IPS-15b (cell line): ENCODE results near the gene RYK.

Experiments
- H3K27me3 ChIP-seq: one replicate; pipeline ENCODE4 v1.6.1; 2013; ENCODE audit warnings: low read length; ENCODE audit not compliant: control insufficient read depth, insufficient read depth
- H3K36me3 ChIP-seq: one replicate; pipeline ENCODE4 v1.6.1; 2013; ENCODE audit warnings: low read length; ENCODE audit not compliant: control insufficient read depth, insufficient read depth
- H3K4me1 ChIP-seq: one replicate; pipeline ENCODE4 v1.6.1; 2013; ENCODE audit warnings: mild to moderate bottlenecking, low read length; ENCODE audit not compliant: control insufficient read depth, insufficient read depth
- H3K4me3 ChIP-seq: one replicate; pipeline ENCODE4 v1.5.1; 2013; ENCODE audit warnings: low read depth, low read length
- H3K9ac ChIP-seq: one replicate; pipeline ENCODE4 v1.6.1; 2013; ENCODE audit warnings: low read depth, mild to moderate bottlenecking, low read length
- H3K9me3 ChIP-seq: one replicate; pipeline ENCODE4 v1.6.1; 2013; ENCODE audit warnings: mild to moderate bottlenecking, low read length; ENCODE audit not compliant: control insufficient read depth, insufficient read depth

Gene RYK

DNA sequence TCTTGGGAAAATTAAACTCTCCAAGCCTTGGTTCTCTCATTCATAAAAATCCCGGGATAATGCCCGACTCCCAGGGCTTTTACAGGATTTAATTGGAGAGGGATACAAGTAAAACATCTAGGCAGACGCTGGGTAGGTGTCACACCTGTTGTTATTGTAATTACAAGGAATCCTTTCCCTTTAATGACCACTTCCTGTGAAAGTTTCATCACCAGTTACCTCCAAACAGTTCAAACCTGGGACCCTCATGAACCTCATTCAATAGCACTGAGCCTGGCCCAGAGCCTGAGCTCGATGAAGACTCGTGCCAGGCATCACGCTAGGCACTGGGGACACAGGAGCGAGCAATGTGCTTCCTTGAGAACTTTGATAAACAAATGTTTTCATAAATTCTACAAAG, 2.1 kb upstream of the RYK start:
- Histone ChIP-seq H3K4me1 (peaks cover 14% of the 10 kb centered on the region), H3K9me3 (no peaks in the 10 kb centered on the region), H3K36me3 (no peaks in the 10 kb centered on the region), H3K4me3 (no peak overlapping the region), H3K9ac (no peak overlapping the region), H3K27me3 (no peaks in the 10 kb centered on the region)

DNA sequence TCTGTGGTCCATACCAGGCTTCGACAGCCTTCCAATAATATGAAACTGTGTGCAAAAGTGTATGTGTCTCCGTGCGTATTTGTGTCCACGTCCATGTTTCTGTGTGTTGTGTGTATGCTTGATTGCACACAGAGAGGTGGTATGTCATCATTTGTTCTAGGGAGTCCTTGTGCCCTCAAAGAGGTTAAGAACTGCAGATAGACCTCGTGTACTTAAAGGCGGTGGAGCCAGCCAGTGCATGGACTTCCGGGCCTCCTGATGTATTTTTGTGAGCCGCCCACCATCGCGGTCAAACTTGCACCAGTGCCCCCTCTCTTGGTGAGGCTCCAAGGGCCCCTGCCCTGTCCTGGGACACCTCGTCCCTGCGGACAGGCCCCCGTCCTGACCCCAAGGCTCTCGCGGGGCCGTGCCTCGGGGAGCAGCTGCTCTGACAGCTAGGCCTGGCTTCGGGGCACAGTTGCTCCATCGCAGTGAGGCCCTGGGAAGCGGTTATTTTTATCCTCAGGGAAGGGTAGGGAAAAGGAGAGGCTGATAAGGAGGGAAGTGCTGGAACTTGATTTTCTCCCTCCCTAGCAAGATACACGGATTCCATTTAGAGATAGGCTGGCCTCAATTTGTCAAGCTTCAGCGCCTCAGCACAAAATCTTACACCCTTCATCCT, 1.2 kb upstream of the RYK start:
- no peaks in the 10 kb centered on the region for H3K27me3 ChIP-seq
- no peak overlapping the region for H3K9ac ChIP-seq
- no peaks in the 10 kb centered on the region for H3K36me3 ChIP-seq
- peaks cover 14% of the 10 kb centered on the region for H3K4me1 ChIP-seq
- no peaks in the 10 kb centered on the region for H3K9me3 ChIP-seq
- H3K4me3 ChIP-seq, result no peak overlapping the region

DNA sequence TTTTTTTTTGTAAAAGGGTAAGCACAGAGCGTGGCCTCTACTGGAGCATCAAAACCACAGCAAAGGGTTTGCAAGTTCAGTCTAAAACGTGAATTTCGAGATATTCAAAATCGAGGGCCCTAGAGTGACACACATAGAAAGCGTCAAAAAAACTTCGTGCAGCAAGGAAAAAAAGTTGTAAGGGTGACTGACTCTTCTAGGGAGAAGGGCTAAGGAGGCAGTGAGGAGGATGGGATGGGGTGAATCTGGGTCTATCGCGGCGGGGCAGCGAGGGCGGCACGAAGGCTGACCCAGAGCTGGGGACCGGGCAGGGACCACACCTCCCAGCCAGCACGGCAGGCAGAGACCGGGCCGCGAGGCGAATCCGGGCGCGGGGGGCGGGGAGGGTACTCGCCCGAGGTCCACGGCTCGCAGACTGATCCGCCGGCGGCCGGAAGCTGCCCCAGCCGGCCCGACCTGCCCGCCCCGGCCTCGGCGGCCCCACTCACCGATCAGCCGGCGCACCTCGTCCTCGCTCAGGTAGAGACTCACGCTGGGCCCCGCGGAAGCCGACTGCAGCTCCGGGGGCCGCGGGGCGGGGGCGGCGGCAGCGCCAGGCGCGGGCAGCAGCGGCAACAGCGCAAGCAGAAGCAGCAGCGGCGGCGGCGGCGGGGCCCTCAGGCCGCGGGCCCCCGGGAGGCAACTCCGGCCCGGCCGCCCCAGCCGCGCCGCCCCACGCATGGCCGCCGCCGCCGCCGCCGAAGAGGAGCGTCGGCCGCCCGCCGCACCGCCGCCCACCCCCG, 533 bp downstream of the RYK start:
- H3K9ac ChIP-seq, result peak overlapping the region; percentile 55
- H3K27me3 ChIP-seq, result no peaks in the 10 kb centered on the region
- H3K4me1 ChIP-seq, result peaks cover 20% of the 10 kb centered on the region
- peak overlapping the region; percentile 59 for H3K4me3 ChIP-seq
- no peaks in the 10 kb centered on the region for H3K36me3 ChIP-seq
- H3K9me3 ChIP-seq, result no peaks in the 10 kb centered on the region

DNA sequence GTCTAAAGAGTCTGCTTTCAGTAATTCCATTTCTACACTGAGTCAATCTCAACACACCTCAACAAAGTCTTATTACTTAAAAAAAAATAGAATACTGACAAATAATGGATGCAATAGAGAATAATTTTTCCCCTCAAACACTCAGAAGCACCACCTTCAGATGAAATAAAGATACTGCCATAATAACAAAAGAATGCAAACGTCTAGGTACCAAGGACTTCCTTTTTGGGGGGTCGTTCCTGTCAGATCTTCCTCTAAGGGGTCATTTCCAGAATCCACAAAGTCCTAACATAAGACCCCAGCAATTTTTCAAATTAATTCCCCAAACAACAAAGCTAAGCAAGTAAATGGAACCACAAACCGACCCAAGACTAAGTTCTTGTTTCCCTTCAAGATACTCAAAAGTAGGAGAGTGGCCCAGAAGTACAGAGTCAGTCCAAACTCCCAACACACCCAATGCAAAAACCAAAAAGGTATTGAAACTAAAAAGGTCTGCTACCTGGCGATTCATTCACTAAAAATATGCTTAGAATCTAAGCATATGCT, 1.3 kb downstream of the RYK start:
- Histone ChIP-seq H3K4me3 (peak overlapping the region; percentile 59), H3K27me3 (no peaks in the 10 kb centered on the region), H3K36me3 (no peaks in the 10 kb centered on the region), H3K9me3 (no peaks in the 10 kb centered on the region), H3K4me1 (peaks cover 27% of the 10 kb centered on the region), H3K9ac (peak overlapping the region; percentile 55)

DNA sequence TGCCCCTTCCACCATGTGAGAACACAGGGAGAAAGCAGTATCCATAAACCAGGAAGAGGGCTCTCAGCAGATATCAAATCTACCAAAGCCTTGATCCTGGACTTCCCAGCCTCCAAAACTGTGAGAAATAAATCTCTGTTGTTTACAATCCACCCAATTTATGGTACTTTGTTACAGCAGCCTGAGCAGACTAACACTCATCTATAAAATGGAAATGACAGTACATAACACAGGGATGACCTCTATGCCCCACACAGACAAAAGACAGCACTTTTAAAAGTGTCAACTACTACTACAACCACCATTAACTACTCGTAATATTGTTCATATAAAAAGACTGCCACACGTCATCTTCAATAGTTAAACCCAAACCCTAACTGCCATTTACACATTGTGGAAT, 5.7 kb downstream of the RYK start:
- Histone ChIP-seq H3K9ac (no peak overlapping the region), H3K27me3 (no peaks in the 10 kb centered on the region), H3K36me3 (no peaks in the 10 kb centered on the region), H3K4me3 (no peak overlapping the region), H3K4me1 (peaks cover 29% of the 10 kb centered on the region), H3K9me3 (no peaks in the 10 kb centered on the region)

DNA sequence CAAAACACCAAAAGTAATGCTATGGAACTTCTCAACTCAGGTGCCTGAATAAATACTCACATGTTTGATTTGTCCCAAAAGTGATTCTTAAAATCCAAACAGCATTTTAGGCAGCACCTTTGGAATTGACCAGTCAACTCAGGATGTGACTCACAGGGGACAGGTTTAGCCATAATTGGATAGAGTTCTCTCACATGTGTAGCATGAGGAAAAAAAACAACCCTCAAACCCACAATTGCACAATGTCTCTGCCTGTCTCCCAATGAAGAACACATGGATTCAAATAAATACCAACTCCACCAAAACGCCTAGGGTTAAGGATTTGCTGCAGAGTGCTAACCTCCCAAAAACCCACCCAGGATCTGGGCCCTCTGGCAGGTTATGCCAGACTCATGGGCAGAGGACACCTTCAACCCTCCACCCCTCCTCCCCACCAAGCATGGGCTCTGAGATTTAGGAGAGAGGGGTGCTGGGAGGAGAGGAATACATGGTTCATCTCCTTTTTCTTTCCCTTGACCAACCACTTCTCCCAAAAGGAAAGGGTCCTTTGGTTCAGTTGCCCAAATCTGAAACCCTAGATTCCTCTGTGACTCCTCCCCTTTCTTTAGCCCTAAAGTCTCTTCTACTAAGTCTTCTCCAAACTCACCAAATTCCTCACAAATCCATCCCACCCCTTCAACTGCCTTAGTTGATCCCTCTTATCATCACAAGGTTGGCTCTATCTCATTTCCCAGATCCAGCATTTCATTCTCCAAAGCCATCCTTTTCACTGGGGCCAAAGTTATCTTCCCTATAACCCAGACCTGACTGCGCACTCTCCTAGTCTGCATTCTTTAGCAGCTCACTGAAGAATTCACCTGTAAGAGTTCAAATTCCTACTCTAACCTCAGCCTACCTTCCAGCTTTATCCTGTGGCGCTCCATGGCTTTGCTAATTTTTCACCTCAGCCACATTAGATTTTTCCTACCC, 7.7 kb downstream of the RYK start:
- H3K9ac ChIP-seq, result no peak overlapping the region
- peaks cover 31% of the 10 kb centered on the region for H3K4me1 ChIP-seq
- no peak overlapping the region for H3K4me3 ChIP-seq
- no peaks in the 10 kb centered on the region for H3K27me3 ChIP-seq
- no peaks in the 10 kb centered on the region for H3K9me3 ChIP-seq
- H3K36me3 ChIP-seq, result no peaks in the 10 kb centered on the region

DNA sequence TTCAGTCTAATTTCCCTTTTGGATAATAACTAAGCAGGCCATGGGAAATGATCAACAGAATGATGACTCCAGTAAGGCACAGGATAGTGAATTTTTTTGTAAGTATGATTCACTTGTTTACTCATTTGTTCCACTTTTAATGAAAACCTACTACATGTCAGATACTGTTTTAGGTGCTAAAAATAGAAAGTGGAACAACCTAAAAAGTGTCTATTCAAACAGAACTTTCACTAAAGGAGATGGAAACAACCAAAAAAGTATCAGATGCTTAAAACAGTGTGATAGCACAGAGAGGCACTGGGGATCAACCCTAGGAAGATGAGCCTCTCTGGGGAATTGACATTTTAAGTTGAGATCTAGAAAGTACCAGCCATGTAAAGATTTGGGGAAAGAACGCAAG, 11.1 kb downstream of the RYK start:
- no peaks in the 10 kb centered on the region for H3K36me3 ChIP-seq
- H3K9me3 ChIP-seq, result no peaks in the 10 kb centered on the region
- no peaks in the 10 kb centered on the region for H3K27me3 ChIP-seq
- peaks cover 25% of the 10 kb centered on the region for H3K4me1 ChIP-seq
- no peak overlapping the region for H3K4me3 ChIP-seq
- H3K9ac ChIP-seq, result no peak overlapping the region

DNA sequence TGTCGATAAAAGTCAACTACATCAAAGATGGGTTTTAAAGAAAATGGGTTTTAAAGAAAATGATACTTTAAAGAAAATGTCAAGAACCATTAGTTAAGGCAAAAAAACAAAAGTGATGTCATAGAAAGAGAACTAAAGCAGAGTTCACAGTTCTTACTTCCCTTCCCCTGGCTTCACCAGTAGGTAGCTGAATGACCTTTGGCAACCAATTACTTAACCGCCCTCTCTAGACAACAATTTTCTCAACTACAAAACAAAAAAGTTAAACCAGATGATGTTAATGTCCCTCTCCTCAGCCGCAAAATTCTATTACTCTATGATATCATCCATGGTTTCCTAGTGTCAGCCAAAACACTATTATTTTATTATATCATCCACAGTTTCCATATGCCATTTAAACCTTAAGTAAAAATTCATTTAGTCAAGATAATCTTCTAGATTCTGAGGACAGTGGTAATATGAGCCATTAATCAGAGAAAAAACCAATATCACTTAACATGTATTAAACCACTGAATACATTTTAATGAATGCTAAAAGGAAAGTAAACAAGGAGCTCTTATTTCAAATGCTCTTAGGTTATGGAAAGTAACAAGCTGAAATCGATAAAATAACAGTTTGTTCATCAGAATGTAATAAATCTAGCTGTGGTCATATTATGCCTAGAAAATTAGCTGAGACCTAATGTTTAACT, 13.1 kb downstream of the RYK start:
- no peak overlapping the region for H3K4me3 ChIP-seq
- H3K9ac ChIP-seq, result no peak overlapping the region
- H3K4me1 ChIP-seq, result peaks cover 11% of the 10 kb centered on the region

DNA sequence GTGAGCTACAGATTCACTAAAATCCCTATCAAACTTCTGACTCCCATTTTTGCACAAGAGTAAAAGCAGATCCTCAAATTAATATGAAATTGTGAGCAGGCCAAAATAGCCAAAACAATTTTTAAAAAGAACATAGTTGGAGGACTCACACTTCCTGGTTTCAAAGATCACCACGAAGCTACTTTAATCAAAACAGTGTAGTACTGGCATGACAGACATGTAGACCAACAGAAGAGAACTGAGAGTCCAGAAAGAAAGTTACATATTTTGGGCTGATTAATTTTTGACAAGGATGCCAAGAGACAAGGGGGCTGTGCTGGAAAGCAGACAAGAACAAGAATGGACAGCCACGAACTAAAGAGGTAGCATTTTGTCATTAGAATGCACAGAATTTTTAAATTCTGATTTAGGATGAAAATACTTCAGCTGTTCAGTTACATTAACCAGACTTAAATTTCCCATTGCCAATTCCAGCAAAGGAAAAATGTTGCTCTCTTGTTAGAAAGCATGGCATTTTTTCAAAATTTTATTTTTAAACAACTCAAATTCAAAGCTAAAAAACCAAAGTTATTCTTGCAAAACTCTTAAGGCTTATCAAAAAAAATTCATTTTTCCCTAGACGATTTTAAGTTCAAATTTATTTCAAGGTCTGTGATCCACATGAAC, 14.0 kb downstream of the RYK start:
- Histone ChIP-seq H3K4me1 (peaks cover 11% of the 10 kb centered on the region), H3K4me3 (no peak overlapping the region), H3K9ac (no peak overlapping the region), H3K36me3 (no peaks in the 10 kb centered on the region), H3K27me3 (no peaks in the 10 kb centered on the region), H3K9me3 (no peaks in the 10 kb centered on the region)

More for the DNA sequence above, 13.1 kb downstream of the RYK start:
- H3K36me3 ChIP-seq, result no peaks in the 10 kb centered on the region
- H3K27me3 ChIP-seq, result no peaks in the 10 kb centered on the region
- H3K9me3 ChIP-seq, result no peaks in the 10 kb centered on the region

DNA sequence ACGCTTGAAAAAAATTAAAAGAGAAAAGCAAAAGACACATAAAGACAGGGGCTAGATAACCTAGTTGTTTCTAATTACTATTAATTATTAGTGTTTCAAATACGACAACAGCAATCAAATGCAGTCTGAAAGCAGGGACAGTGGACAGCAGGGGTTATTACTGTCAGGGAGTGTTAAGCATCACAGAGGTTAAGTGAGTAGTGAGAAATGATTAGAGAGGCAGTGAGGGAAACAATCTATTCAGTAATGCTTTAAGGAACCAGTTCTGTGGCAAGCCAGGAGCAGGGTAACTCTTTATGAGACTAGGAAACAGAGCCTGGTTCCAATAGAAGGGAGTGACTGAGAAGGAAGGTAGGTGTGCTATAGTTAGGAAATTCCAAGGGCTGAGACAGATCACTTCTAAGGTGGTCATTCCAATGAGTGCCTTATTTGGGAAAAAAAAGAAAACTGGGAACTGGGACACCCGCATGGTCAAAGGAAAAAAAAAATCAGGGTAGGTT, 15.0 kb downstream of the RYK start:
- H3K9me3 ChIP-seq, result no peaks in the 10 kb centered on the region
- H3K27me3 ChIP-seq, result no peaks in the 10 kb centered on the region
- H3K36me3 ChIP-seq, result no peaks in the 10 kb centered on the region
- H3K9ac ChIP-seq, result no peak overlapping the region
- peaks cover 11% of the 10 kb centered on the region for H3K4me1 ChIP-seq
- H3K4me3 ChIP-seq, result no peak overlapping the region
